RPMI7951 (cell line): Measurements from ENCODE around the gene FGR. TPM values are rescaled to one million over a fixed set of nuclear protein-coding genes. Genes with fewer than 3 reads are reported as not detected.

ENCODE experiments used
- DNase-seq: peaks from one replicate; pipeline ENCODE4 v3.0.0-alpha.2; 2012; ENCODE audit warnings: low read depth
- total RNA-seq: library from RNA; depleted of rRNA; stranded (reverse); fragments of >200 nt; shearing (Covaris generic); gene quantifications from 2 replicates; pipeline ENCODE4 v1.2.3, GENCODE V29; 2014

The FGR gene
- total RNA-seq, 1 experiment from 2014 or later = not detected

- DNase-seq = peak; percentile 85
Measured at GRCh38 chr1:27601771-27602461, 33.1 kb downstream of the FGR start.

- no peak for DNase-seq
Measured at GRCh38 chr1:27601321-27601770, 33.6 kb downstream of the FGR start.

- DNase-seq = no peak
Measured at GRCh38 chr1:27600498-27601175, 34.3 kb downstream of the FGR start.

DNA sequence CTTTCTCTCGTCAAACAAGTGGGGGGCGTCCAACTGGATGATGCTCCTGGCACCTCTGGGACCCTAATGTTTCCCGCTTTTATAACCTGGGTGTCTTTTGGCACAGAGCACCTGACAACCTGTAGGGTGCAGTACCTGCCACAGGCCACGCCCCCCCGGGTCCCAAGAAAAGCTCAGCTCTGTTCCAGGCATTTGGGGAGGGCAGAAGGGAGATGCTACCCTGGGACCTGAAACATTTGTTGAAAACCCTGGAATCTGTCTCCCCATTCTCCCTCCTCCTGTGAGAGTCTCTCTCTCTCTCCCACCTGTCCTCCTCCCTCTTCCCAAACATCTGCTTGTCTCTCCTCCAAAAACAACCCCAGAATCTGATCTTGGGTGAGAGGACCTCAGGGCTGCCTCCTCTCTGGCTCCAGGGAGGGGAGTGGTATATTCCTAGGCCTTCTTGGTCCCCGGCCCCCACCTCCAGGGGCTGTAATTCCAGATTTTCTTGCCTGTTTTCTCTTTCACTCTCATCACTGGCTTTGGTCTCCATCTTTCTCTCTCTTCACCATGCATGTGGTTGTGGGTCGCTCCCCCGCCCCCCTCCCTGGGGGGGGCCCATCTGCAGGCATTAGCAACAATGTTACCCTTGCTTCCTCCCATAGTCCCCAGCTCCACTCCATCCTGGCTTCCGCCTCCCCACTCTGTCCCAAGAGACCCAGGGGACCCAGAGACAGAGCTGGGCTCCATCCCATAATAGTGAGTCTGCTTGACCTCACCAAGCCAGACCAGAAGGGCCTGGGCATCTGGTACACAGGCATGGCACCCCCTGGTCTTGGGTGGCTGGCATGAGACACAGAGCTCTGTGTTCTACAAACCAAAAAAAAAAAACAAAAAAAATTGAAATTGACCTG is 35.1 kb downstream of the FGR start:
- DNase-seq = no peak

GRCh38 chr1:27598902-27599528 is 36.0 kb downstream of the FGR start:
- peak; percentile 86 for DNase-seq

DNA sequence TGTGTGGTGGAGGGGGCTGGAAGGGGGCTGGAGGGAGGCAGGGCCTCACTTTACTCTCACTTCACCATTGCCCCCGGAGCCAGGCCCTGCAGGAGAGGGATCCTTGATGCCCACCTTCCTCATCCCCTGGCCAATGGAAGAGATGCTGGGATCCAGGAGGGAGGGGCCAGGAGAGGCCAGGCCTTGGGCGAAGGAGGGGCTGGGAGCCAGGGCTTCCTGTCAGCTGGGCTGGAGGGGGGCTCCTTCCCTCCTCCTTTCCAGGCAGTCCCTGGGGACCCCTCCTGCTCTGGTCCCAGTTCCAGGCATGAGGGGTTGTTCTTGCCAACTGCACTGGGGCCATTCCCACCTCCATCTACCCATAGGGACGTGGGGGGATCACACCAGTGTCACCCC is 36.7 kb downstream of the FGR start:
- no peak for DNase-seq

DNA sequence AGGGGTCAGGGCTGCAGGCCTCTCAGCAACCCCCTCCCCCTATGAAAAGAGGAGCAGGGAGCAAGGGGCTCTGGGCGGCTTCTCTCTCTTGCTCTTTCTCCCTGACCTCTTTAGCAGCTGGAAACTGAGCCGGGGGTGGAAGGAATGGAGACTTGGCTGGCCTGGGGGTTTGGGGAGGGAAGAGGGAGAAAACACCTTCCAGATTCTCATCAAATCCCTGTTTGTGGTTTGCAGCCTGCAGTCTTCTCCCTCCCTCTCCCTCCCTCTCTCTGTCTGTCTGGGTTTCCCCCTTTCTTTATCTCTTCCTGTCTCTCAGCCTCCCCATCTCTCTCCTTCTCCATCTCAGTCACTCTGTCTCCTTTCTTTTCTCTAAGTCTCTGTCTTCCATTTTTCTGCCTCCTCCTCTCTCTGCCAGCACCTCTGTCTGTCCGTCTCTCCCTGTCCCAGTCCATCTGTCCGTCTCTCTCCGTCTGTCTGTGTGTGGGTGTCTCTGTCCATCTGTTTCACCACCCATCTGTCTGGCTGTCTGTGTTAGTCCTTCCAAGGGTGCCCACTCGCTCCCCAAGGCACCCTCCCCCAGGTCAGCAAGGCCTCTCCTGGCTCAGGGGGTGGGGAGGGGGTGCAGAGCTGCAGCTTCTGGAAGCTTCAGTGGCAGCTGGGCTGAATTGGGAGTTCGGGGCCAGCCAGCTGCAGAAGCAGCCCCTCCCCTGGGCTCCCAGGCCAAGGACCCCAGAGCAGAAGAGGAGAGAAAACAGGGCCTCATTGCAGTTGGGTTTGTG is 37.3 kb downstream of the FGR start:
- peak; percentile 63 for DNase-seq

DNA sequence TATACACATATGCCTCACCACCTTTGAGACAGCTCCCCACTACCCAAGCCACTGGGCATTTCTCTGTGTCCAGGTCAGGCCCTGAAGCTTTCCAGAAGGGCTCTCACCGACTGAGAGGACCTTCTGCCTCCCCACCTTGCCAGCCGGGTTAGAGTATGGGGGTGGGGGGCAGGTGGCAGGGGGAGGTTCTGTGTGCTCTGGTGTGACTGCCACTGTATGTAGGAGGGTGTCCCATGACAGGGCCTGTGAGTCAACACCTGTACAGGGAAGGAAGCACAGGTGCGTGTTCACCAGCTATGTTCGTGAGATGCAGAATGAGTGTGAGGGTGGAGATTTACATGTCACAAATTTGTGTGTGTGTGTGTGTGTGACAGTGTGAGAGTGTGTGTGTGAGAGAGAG is 38.0 kb downstream of the FGR start:
- DNase-seq = no peak

DNA sequence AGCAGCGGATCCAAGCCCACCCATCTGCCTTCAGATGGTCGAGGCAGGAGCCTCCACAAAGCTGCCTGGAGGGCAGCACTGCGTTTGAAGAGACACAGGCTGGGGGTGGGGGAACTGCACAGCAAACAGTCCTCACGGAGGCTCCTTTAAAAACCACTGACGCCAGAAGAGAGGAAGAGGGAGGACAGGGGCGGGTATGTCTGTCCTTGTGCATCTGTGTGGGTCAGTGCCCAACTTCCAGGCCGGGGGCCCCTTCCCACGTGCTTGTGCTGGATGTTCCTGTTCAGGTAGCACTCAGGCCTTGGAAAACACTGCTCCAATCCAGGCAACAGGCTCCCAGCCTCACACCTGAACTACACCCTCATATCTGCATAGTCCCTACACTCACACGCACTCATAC is 38.7 kb downstream of the FGR start:
- DNase-seq = no peak

DNA sequence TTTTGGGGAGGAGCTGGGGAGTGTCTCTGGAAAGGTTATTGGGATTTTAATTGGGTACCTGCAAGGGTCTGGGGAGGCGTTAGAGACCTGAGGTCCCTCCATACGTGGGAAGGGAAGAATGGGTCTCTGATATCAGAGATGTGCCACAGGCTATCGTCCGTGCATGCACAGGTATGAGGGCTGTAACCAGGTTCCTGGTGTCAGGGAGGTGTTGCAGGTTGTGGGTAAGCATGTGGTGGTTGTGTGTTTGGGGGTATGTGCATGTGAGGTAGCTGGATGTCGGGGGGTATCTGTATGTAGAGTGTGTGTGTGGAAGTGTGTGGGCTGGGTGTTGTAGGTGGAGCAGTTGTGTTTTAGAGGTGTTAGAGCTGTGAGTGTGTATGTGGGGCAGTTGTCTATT is 39.4 kb downstream of the FGR start:
- no peak for DNase-seq

DNA sequence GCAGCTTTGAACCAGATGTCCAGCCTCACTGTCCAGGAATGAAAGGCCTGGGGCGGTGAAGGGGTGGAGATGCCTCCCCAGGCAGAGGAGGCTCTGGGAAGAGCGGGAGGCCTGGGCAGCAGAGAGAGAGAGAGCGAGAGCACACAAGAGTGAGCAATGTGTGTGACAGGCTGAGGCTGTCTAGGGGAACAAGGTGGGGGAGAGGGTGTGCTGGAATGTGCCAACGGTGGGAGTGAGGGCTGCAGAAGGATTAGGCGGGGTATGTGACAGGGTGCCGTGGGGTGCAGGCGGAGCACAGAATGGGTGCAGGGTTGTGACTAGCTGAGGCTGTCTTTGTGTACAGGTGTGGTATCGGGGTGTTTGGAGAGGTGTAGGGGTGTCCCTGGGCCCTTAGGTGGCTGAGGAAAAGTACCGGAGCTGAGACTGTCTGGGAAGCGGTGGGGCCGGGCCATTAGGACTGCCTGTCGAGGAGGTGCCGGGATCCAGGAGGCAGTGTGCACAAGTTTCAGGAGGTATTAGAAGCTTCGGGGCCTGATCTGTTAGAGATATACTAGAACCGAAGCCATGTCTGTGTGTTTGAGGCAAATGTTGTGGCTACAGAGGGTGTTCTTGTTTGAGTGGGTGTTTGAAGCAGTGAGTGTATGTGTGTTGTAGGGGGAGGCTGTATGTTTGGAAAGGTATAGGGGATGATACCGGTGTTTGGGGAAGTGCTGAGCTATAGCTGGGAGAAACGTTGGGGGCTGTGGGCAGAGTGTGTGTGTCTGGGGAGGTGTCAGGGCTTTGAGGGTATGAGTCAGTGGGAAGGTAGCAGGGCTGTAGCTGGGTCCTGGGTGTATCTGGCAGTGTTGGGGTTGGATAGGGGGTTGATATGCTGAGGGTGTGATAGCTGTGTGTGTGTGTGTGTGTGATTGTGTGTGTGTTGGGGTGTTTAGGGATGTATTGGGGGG is 40.1 kb downstream of the FGR start:
- peak; percentile 76 for DNase-seq

GRCh38 chr1:27593678-27594563 is 41.1 kb downstream of the FGR start:
- no peak for DNase-seq

DNA sequence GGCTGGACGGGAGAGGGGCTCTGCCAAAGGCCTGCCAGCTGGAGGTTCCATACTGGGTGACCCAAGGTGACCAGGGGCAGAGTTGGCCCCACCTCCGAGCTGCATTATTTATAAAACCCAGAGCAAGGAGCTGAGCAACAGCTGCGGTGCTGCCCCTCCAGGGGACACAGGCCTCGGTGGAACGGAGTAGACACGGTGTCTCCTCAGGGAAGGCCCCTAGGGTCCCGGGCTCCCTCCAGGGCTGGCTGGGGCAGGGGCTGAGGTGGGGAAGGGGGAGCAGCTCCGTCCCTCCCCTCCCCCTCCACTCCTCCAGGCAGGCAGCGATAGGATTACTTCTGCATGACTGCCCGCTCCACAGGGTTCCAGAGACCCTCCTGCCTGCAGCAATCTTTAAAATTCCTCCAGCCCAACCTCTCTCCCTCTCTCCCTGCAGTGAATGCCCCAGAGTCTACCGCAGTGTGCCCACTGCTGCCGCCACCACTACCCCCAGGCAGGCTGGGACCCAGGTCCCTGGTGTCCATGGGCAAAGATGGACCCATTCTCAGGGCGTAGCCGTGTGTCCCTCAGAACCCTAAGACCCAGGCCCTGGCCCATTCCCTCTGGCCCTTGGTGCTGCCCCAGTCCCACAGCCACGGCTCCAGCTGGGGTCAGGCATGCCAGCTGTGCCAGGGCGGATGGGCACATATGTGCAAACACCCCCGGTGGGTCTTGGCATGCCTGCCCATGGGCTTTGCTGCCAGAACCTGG is 41.9 kb downstream of the FGR start:
- no peak for DNase-seq

DNA sequence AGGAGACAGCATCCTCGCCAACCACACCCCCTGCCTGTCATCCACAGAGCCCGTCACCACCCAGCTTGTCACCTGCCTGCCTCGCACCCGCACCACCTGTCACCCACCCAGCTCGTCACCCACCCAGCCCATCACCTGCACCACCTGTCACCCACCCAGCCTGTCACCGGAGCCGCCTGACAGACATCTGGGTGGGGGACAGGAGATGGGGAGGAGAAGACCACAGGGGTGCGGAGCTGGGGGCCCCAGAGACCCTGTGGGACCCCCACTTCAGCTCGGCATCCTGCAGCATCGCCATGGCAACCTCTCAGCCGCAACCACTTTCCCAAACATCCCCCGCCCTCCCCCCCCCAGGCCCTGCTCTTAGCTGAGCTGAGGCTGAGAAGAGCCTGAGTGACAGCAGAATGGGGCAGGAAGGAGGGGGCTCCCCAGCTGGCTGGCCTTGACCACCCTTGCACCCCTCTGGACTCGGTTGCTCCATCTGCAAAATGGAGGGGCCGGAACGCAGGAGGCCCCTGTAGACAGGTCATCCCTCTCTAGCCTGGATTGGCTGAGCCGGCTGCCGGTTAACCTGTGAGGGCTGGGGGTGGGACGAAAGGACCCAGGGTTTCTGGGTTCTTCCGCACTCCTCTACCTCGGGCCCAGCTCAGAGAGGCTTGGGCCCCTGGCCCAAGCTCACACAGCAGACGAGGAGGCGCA is 42.6 kb downstream of the FGR start:
- no peak for DNase-seq

DNA sequence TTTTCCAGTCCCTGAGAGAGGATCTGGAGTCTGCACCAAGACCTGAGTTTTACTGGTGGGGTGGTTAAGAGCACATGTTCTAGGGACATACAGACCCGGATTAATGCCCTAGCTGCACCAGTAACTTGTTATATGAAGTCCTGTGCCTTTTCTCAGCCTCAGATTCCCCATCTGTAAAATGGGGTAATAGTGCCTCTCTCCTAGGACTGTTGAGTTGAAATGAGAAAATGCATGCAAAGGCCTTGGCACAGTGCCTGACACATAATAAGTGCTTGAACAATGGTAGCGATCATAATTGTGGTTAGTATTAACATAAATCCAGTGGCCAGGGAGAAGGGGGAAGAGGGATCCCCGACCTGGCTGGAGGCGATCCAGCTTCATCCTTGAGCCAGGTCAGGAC is 43.4 kb downstream of the FGR start:
- DNase-seq = no peak

DNA sequence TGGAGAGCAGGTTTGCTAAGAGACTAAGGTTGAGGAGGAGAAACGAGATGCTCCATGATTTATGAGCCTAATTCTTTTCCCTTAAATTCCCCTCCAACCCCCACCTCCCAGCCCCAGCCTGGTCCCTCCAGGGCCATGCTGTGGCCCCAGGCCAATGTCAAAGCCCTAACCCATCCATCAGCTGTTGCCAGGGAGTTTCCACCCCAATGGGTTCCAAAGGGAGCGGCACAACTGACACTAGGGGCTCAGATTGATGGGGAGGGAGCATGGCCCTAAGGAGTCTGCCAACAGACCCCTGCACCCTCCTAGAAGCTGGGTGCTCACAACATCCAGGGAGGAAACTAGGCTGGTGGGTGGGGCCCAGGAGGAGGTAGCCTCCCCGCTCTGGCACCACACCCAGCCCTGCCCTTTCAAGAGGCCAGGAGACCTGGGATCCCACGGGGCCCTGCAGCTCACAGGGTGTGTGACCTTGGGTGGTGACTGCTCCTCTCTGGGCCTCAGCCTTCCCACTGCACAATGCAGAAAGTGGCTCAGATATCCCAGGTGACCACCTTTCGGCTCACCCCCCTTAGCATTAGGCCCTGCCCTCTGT is 44.0 kb downstream of the FGR start:
- no peak for DNase-seq

DNA sequence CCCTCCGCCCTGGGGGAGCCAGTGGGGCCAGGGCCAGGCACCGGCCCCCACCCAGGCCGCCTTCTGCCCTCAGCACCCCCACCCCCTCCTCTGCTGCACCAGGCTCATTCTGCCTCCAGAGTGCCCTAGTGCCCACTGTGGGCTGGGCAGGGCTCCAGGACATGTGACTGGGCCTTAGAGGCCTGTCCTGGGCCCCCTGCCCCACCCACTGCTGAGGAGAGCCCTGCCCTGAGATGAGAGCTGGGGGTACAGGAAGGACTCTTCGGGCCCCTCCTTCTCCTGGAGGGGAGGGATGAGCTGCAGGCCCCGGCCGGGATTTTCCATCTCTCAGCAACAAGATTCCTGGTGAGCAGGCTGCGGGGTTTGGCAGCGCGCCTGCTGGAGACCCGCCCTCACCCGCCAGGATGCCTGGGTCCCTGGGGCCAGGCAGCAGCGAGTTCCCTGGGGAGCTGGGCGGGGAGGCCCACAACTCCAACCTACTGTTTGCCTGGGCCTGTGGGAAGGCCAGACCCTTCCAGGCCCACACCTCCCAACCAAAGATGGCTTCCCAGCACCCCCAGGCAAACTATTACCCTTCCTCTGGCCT is 45.1 kb downstream of the FGR start:
- DNase-seq = peak; percentile 62
